Measurements from ENCODE around the gene TNNI2. TPM values are rescaled to one million over a fixed set of nuclear protein-coding genes. Genes with fewer than 3 reads are reported as not detected.
A peak's percentile ranks its signal among the peaks of the same experiment; 100 is the strongest.

The TNNI2 gene
- total RNA-seq, 2 experiments from 2014 or later, result 0.50 TPM; not detected in 1

DNA sequence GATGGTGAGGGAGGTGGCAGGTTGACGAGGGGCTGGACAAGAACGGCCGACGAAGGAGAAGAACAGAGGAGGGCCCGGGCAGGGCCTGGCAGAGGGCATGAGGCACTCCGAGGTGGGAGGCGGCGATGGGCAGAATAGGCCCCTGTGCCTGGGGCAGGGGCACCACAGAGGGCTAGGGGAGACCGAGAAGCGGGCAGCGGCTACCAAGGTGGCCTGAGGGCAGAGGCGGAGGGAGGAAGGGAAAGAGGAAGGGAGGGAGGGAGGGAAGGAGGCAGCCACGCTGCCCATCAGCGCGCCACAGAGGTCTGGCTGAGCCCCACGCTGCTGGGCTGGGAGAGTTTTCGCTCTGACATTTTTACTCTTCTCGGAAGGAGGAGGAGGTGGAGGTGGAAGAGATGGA, 25.4 kb downstream of the TNNI2 start:
- Mint-ChIP-seq H3K27ac (peak overlapping the region; percentile 58), H3K4me3 (no peak overlapping the region), H3K27me3 (no peaks in the 10 kb centered on the region), H3K36me3 (ENCODE audit: low read depth) (peaks cover 9% of the 10 kb centered on the region), H3K9me3 (no peaks in the 10 kb centered on the region), H3K4me1 (ENCODE audit: low read depth) (peaks cover 34% of the 10 kb centered on the region)
- Histone ChIP-seq H3K9me3 (ENCODE audit: control insufficient read depth in 1 of 2, insufficient read depth in 1 of 2, low read length in 2 of 2) (no peaks in the 10 kb centered on the region), H3K27ac (ENCODE audit: low read depth in 1 of 2, low read length in 2 of 2) (no peak overlapping the region), H3K4me3 (ENCODE audit: low read length) (no peak overlapping the region), H3K36me3 (ENCODE audit: insufficient read depth, low read length) (peaks cover 25% of the 10 kb centered on the region), H3K27me3 (ENCODE audit: control insufficient read depth in 1 of 2, insufficient read depth in 2 of 2, low read length in 2 of 2) (no peaks in the 10 kb centered on the region), H3K4me1 (ENCODE audit: insufficient read depth, low read length) (peaks cover 79% of the 10 kb centered on the region)
- DNase-seq, result no peak
- intact Hi-C loops (cut with DNase I, micrococcal nuclease), result no loop called here
- TF ChIP-seq, protein P1, sequence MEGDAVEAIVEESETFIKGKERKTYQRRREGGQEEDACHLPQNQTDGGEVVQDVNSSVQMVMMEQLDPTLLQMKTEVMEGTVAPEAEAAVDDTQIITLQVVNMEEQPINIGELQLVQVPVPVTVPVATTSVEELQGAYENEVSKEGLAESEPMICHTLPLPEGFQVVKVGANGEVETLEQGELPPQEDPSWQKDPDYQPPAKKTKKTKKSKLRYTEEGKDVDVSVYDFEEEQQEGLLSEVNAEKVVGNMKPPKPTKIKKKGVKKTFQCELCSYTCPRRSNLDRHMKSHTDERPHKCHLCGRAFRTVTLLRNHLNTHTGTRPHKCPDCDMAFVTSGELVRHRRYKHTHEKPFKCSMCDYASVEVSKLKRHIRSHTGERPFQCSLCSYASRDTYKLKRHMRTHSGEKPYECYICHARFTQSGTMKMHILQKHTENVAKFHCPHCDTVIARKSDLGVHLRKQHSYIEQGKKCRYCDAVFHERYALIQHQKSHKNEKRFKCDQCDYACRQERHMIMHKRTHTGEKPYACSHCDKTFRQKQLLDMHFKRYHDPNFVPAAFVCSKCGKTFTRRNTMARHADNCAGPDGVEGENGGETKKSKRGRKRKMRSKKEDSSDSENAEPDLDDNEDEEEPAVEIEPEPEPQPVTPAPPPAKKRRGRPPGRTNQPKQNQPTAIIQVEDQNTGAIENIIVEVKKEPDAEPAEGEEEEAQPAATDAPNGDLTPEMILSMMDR (IDR thresholded peaks at IDR 0.05), result no peak
- no peak for ATAC-seq (ENCODE audit: poor library complexity)
- CTCF ChIA-PET, result no interaction called here
- POLR2A ChIA-PET, result no interaction called here

DNA sequence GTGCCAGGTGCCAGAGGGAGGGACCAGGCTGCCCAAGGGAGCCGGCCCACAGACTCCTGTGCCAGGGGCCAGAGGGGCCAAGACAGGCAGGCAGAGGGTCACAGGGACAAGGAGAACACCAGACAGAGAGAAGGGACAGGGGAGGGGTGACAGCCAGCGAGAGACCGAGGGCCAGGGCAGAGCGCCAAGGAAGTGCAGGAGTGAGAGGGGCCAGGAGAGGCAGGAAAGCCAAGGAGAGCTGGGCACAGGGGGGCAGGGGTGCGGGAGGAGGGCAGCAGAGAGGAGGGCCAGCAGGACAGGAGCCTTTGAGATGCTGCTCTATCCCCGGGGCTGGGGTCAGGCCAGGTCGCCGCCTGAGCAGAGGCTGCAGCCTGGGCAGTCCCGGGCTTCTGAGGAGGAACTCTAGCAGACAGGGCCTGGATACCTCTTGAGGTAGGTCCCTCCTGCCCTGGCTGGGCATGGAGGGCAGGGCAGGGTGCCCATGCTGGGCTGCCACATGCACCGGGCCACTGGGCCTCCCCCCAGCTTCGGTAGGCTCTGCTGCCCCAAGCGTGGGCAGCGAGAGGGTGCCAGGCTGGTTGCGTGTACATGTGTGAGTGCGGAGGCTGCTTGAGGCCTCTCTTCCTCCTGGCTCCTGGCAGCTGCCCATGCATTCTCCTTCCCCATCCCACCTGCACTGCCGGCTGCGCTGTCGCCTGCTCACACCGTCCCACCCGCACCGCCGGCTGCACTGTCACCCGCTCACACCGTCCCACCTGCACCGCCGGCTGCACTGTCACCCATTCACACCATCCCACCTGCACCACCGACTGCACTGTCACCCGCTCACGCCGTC, 26.3 kb downstream of the TNNI2 start:
- ATAC-seq (ENCODE audit: poor library complexity) (no peak), DNase-seq (no peak)
- Mint-ChIP-seq H3K4me3 (no peak overlapping the region), H3K36me3 (ENCODE audit: low read depth) (peaks cover 9% of the 10 kb centered on the region), H3K4me1 (ENCODE audit: low read depth) (peaks cover 42% of the 10 kb centered on the region), H3K9me3 (no peaks in the 10 kb centered on the region), H3K27me3 (no peaks in the 10 kb centered on the region), H3K27ac (peak overlapping the region; percentile 30)
- Histone ChIP-seq H3K4me1 (ENCODE audit: insufficient read depth, low read length) (peaks cover 80% of the 10 kb centered on the region), H3K27ac (ENCODE audit: low read depth in 1 of 2, low read length in 2 of 2) (no peak overlapping the region), H3K27me3 (ENCODE audit: control insufficient read depth in 1 of 2, insufficient read depth in 2 of 2, low read length in 2 of 2) (no peaks in the 10 kb centered on the region), H3K36me3 (ENCODE audit: insufficient read depth, low read length) (peaks cover 18% of the 10 kb centered on the region), H3K9me3 (ENCODE audit: control insufficient read depth in 1 of 2, insufficient read depth in 1 of 2, low read length in 2 of 2) (no peaks in the 10 kb centered on the region), H3K4me3 (ENCODE audit: low read length) (no peak overlapping the region)
- TF ChIP-seq, protein P1 (IDR thresholded peaks at IDR 0.05), result no peak
- intact Hi-C loops (cut with DNase I, micrococcal nuclease), result no loop called here
- ChIA-PET POLR2A (no interaction called here), CTCF (no interaction called here)

DNA sequence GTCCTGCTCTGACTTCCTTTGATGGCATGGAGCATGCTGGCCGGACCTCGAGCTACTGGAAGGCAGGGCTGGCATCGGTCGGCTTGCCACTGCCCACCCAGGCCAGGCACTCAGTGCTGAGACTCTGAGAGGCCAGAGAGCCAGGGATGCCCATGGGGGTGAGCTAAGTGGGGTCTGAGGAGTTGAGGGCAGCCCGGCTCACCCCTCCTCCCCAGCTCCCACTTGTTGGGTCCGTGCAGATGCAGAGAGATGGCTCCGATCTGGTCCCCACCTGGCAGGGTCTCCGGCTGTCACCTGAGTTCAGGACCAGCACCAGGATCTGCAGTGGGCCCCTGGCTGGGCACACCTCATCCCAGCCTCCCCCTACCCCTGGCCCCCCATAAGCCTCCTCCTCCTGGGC, 27.4 kb downstream of the TNNI2 start:
- Mint-ChIP-seq H3K4me1 (ENCODE audit: low read depth) (peaks cover 54% of the 10 kb centered on the region), H3K9me3 (no peaks in the 10 kb centered on the region), H3K4me3 (no peak overlapping the region), H3K36me3 (ENCODE audit: low read depth) (peaks cover 18% of the 10 kb centered on the region), H3K27me3 (no peaks in the 10 kb centered on the region), H3K27ac (peak overlapping the region; percentile 30)
- TF ChIP-seq, protein P1 (IDR thresholded peaks at IDR 0.05), result no peak
- H3K4me3 ChIP-seq (ENCODE audit: low read length), result no peak overlapping the region
- H3K36me3 ChIP-seq (ENCODE audit: insufficient read depth, low read length), result peaks cover 17% of the 10 kb centered on the region
- H3K27ac ChIP-seq (ENCODE audit: low read depth in 1 of 2, low read length in 2 of 2), result no peak overlapping the region
- no peak for ATAC-seq (ENCODE audit: poor library complexity)
- H3K27me3 ChIP-seq (ENCODE audit: control insufficient read depth in 1 of 2, insufficient read depth in 2 of 2, low read length in 2 of 2), result no peaks in the 10 kb centered on the region
- DNase-seq, result no peak
- H3K4me1 ChIP-seq (ENCODE audit: insufficient read depth, low read length), result peaks cover 89% of the 10 kb centered on the region
- intact Hi-C loops (cut with DNase I, micrococcal nuclease), result no loop called here
- no peaks in the 10 kb centered on the region for H3K9me3 ChIP-seq (ENCODE audit: control insufficient read depth in 1 of 2, insufficient read depth in 1 of 2, low read length in 2 of 2)
- CTCF ChIA-PET, result no interaction called here
- POLR2A ChIA-PET, result interaction anchor here (0.9 to 1.4 kb wide), 2 partner anchors 9 to 13 kb away, joined by 3 to 4 read pairs; partner anchors contain the start of gene LSP1
